Inflammatory macrophage treated with lipopolysaccharide for 4 hours (primary cell): Measurements from ENCODE around the gene KLHL40.

Experiments
- DNase-seq: peaks from one replicate; pipeline ENCODE4 v3.0.0-alpha.2; 2020

Gene KLHL40

GRCh38 chr3:42685363-42685881 lies at the start of gene KLHL40:
Gene KLHL40, plus strand, starts transcription at chr3:42685537. Its CDS starts 82 bp downstream, at chr3:42685619.
- DNase-seq, result no peak

- no peak for DNase-seq
Observed at GRCh38 chr3:42637001-42637400, 48.3 kb upstream of the KLHL40 start.

- peak; percentile 32 for DNase-seq
Observed at GRCh38 chr3:42638339-42638842, 46.9 kb upstream of the KLHL40 start.

DNA sequence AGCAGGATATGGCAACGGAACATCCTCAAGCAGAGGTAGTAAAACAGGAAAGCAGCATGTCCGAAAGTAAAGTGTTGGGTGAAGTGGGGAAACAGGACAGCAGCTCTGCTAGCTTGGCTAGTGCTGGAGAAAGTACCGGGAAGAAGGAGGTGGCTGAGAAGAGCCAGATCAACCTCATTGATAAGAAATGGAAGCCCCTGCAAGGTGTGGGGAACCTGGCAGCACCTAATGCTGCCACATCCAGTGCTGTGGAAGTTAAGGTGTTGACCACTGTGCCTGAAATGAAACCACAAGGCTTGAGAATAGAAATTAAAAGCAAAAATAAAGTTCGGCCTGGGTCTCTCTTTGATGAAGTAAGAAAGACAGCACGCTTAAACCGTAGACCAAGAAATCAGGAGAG lies 46.1 kb upstream of the KLHL40 start:
- no peak for DNase-seq

- DNase-seq, result no peak
Observed at GRCh38 chr3:42640129-42640528, 45.2 kb upstream of the KLHL40 start.

GRCh38 chr3:42640771-42641370 lies 44.5 kb upstream of the KLHL40 start:
- DNase-seq, result no peak

GRCh38 chr3:42647821-42648459 lies 37.4 kb upstream of the KLHL40 start:
- DNase-seq, result no peak

DNA sequence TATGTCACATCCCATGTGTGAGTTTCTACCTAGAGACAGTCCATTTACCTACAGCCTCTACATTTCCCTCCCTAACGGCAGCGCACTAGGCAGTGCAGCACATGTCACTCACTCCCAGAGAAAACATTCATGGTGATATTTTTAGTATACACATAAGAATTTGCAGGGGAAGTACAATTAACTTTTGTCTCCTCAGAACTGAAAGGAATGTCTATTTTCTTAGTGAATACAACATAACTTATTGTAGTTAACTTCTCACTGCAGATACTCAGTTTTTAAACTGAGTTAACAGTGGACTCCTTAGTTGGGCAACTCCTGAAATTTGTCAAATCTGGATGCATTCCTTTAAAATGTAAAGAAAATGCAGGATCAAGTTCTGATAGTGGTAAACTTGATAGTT lies 36.3 kb upstream of the KLHL40 start:
- DNase-seq, result no peak

DNA sequence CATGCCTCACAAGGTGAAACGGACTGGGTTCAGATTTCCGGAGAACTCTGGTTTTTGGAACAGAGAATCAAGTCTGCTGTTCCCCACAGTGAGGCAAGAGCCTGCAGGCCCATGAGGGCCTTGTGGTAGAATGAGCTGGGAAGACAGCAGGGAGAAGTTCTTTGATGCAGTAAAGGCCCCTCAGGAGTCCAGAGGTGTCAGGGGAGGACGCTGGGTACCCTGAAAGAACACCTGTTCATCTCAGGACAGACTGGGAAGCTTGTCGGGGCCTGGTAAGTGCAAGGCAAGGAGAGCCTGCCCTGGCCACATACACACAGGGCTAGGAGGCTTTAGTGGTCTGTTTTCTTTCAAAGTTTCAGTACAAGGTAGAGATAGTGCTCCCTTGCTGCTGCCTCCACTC lies 35.6 kb upstream of the KLHL40 start:
- DNase-seq, result no peak

DNA sequence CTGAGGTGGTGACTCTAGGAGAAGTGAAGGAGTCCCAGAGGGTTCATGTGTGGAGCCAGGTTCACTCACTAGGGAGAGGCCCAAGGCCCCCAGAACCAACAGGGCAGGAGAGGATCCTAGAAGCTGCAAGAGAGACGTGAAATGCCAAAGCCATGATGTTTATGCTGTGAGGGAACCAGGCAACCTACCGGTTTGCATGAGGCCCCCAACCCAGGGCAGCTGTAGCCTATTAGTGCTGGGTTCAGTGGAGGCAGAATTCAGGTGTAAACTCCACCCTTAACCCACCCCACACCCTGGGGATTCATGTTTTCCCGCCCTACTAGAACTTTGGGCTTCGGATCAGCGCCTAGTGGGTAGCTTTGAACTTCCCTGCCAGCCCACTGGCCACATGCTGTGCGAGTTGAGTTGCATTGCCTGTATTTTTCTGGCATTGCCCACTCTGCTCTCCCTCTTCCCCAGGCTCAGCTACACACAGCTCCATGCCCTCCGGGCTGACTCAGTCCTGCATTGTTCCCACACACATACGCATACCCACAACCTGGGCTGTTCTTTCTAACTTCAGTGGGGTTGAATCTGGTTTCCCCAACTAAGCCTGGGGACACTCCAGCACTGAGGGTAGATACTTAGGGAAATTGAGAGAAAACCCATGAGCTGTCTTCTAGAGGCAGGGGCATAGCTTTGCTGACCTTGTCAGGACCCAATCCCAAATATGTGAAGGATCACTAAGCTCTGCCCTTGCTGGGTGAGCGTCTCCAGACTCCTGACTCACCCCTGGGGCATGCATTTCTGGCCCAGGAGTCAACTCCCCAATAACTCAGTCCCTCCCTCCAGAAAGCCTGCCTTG lies 33.9 kb upstream of the KLHL40 start:
- DNase-seq, result no peak

- no peak for DNase-seq
Observed at GRCh38 chr3:42652251-42652610, 33.1 kb upstream of the KLHL40 start.

- peak; percentile 79 for DNase-seq
Observed at GRCh38 chr3:42652611-42653302, 32.6 kb upstream of the KLHL40 start.

- no peak for DNase-seq
Observed at GRCh38 chr3:42653303-42653559, 32.1 kb upstream of the KLHL40 start.

DNA sequence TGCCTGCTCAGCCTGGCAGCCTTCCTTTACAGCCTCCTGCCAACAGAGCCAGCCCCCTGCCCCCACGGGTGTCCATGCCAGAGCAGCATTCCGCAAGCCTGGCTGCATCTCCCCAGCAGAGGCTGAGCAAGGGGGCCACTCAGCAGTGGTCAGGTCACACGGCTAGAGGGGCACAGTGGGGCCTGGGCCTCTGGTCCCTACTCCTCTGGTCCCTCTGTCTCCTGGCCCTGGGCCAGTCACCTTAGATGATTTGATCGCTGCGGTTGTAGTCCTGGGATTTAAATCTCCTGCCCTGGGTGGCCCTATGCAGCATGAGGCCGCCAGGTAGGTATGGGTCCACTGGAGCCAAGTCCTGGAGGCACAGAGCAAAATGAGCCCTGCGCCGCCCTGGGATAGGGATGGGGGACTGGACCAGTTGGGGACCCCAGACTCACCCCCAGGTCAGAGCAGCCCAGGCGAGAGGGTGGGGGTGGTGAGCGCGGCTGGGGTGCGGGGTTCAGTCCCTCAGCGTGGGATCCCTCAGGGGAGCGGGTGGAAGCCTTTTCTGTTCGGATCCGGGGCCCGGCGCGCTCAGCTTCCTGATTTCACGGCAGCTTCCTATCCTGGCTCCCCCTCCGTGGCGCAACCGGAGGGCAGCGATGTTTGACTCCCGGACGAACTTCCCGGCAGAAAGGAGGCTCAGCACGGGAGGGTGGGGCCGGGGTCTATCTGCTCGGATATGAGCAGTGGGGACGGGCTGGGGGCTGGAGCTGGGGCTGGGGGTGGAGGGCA lies 31.6 kb upstream of the KLHL40 start, which contains the start of gene ZBTB47:
TSS of gene ZBTB47 (plus strand) at position 138 of the 771 bp plus-strand sequence. CDS start 4,659 bp downstream, outside the sequence.
- DNase-seq, result peak; percentile 64

- peak; percentile 16 for DNase-seq
Observed at GRCh38 chr3:42654331-42655201, 30.8 kb upstream of the KLHL40 start.

- DNase-seq, result no peak
Observed at GRCh38 chr3:42655331-42655888, 29.9 kb upstream of the KLHL40 start.

DNA sequence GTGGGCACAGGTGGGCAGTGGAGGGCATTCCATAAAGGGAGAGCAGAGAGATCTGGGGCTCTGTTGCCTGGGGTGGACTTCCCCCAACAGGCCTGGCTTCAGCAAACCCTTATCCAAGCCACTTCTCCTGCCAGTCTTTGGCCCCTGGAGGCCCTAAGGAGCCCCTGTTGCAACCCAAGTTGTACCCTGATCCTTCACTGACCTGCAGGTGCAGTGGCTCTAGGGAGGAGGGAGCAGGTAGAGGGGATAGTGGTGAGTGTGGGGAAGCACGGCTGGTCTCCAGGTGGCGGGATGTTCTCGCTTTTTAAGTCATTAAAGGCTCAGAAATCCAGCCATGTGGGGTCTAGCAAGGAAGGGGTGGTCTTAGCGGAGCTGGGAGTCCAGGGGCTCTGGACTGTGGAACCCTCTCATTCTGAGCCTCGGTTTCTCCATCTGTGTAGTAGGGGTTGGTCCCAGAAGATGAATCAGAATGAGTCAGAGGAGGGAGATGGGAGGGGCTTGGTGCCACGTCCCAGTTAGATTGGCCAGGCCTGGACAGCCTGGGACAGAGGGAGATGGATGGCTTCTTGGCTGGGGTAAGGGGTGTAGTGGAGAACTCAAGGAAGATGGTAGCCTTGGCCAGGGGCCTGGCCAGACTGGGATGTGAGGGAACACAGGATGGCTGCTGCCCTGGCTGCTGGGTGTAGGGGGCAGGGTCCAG lies 29.2 kb upstream of the KLHL40 start:
- no peak for DNase-seq

- DNase-seq, result no peak
Observed at GRCh38 chr3:42656680-42657610, 28.4 kb upstream of the KLHL40 start.

DNA sequence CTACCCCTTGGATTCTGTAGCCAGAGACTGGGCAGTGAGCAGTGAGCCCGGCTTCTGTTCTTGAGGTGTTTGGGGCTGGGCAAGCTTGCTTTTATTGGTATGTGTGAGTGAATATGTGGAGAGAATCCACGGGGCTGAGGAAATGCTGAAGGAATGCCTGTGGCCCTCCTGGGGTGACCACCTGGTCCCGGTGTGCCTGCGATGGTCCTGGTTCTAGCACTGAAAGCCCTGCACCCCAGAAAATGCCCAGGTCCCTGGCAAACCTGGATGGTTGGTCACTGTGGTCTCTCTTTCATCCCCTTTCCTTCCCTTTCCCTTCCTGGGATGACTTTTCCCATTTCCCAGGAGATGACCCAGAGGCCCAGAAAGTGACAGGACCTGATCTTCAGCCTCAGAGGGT lies 27.7 kb upstream of the KLHL40 start:
- DNase-seq, result no peak
